CD4-positive, alpha-beta T cell treated with Interleukin-17A for 1 hour (primary cell): ENCODE data around the gene BST1.
"Not testable (repeated sequence)": the region's sequence is repeated elsewhere in the genome, so short reads cannot be mapped to it uniquely, and the experiment has no call there.

Experiments used
- DNase-seq: peaks from one replicate; pipeline ENCODE4 v3.0.0-alpha.2; 2020

Gene BST1

DNA sequence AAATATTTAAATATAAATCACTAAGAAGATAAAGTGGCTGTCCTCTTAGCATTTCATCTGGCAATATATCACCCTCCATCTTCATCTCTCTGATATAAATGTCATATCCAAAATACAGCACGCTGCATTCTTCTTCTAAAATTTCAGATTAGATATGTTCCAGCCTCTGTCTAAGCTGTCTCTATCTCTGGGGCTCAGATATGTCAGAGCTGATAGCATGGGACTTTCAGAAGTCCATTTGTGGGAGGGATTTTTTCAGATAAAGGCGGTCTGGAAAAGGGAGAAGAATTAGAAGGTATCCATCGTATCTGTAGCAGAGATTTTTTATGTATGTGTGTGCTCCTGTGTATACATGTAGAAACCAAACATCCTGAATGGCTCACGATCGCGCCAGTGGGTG, 50.2 kb downstream of the BST1 start:
- no peak for DNase-seq

DNA sequence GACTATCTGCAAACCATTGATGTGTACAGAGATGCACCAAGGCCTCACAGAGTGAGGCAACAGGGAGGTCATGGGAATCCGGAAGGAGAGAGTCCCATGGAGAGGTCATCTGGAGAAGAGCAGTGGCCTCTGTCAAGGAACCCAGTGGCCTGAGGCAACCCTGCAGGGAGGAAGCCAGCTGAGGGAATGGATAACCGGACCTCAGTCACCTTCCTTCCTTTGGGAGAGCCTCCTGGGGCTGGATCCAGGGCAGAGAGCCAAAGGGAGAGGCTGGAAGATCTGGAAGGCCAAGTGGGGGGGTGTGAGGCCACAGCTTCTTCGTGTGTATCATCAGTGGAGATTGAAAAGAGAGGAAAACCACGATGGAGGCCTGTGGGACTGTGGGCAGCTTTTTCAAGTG, 50.9 kb downstream of the BST1 start:
- DNase-seq = no peak

DNA sequence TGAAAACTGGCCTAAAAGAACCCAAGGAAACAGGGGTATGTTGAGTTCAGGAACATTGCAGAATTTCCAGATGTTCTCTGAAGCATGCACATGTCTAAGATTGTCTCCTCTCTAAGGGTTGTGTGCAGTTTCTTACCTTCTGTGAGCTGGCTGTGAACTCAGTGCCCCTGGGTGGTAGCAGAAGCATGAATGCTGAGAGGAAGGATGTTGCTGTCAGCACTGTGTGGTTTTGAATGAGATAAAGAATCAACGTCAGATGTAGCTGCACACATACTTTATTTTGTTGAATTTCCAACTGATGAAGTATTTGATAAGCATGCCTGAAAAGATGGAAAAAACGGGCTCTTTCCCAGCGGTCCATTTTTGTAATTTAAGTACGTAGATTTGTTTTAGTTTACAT, 51.5 kb downstream of the BST1 start:
- DNase-seq = peak; percentile 54

DNA sequence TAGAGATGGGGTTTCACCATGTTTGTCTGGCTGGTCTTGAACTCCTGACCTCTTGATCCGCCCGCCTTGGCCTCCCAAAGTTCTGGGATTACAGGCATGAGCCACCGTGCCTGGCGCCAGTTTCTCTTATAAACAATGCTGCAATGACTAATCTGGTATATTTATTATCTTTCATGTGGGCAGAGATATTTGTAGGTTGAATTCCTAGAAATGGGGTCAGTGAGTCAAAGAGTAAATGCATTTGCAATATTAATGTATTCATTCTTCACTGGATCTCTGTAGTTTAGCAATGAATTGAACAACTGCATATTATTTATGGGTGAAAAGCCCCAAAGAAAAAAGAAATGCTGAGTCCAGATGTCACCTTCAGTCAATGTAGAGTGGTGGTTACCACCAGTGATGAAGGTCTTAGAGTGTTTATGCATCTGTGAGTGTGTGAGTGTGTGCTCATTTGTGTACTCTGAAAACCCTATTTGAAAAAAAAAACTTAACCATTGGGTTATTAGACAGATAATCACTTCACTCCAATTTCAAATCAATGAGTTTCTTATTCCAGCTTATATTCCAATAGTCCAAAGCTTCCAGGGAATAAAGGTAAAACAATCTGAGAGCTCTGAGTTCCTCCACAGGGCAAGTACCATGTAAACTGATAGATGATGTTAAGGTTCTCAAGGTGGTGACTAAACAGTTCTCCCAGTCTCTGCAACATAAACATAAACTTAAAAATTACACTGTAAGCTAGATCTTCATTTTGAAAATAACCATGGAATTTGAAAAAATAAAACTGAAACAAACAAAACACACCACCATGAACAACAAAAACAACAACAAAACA, 52.7 kb downstream of the BST1 start:
- peak; percentile 11 for DNase-seq

DNA sequence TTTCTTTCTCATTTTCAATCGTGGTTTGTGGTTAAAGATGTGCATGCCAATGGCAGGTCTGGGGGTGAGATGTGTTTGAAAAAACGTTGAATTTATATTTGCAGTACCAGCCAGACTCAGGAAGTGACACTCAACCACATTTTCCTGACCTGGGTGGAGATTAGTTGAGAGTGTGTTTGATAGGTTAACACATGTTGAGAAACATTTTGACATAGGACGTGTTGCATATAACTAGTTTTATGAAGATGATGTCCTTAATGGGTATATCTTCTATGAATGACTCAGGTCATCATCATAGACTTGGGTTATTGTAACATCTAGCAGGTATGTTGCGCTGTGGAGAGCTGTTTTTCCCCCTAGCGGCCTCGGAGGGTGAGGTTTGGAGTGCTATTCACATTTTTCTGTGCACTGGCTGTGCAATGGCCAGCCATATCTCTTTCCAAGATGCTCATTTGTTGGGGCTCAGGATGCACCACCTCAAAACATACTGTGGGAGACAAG, 53.5 kb downstream of the BST1 start:
- peak; percentile 89 for DNase-seq

DNA sequence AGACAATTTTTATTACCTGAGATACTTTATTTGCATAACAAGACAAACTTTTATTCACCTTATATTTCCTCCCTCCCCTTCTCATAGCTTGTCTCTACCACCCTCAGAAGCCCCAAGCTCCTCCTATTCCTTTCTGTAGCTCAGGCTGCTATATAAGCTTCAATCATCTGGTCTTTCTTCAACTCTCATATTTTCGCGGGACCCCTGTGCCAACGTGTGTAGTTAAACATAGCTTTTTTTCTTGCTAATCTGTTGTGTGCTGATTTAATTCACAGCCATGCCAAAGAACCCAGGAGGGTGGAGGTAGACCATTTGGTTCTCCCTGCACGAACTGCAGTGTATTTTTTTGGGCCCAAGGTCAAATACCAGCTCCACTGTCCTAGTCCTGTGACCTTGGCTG, 54.2 kb downstream of the BST1 start:
- DNase-seq = no peak

DNA sequence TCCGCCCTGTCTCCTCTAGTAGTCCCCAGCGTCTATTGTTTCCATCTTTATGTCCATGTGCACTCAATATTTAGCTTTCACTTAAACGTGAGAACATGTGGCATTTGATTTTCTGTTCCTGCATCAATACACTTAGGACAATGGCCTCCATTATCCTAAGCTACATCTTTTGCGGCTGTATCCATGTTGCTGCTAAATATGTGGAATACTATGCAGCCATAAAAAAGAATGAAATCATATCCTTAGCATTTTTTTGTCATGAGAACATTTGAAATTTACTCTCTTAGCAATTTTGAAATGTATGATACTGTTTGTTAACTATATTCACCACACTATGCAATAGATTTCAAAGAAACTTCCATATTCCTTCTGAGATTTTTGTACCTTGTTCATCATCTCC, 55.4 kb downstream of the BST1 start:
- no peak for DNase-seq

DNA sequence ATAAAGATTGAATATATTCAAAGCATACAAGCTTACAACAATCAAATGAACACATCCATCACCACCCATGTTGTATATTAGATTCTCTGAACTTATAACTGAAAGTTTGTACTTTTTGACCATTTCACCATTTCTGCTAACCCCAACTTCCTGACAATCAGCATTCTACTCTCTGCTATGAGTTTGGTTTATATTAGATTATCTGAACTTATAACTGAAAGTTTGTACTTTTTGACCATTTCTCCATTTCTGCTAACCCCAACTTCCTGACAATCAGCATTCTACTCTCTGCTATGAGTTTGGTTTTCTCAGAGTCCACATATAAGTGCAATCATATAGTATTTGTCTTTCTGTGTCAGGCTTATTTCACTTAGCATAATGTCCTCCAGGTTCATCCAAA, 59.6 kb downstream of the BST1 start:
- DNase-seq = not testable (repeated sequence)

DNA sequence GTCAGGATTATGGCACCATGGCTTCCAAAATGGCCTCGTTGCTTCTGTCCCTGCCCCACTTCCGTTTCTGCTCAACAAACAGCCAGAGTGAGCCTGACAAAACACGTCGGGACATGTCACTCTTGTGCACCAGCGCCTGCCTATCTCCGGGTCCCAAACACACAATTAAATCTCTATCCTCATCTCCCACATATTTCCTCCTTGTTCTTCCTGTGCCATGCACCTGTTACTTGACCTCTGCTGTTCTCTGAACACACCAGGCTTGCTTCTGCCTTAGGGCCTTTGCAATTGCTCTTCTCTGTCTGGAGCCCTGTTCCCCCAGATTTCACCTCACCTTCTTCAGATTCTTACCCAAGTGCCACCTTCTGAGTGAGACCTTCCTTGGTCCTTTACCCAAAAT, 62.5 kb downstream of the BST1 start:
- DNase-seq = no peak

DNA sequence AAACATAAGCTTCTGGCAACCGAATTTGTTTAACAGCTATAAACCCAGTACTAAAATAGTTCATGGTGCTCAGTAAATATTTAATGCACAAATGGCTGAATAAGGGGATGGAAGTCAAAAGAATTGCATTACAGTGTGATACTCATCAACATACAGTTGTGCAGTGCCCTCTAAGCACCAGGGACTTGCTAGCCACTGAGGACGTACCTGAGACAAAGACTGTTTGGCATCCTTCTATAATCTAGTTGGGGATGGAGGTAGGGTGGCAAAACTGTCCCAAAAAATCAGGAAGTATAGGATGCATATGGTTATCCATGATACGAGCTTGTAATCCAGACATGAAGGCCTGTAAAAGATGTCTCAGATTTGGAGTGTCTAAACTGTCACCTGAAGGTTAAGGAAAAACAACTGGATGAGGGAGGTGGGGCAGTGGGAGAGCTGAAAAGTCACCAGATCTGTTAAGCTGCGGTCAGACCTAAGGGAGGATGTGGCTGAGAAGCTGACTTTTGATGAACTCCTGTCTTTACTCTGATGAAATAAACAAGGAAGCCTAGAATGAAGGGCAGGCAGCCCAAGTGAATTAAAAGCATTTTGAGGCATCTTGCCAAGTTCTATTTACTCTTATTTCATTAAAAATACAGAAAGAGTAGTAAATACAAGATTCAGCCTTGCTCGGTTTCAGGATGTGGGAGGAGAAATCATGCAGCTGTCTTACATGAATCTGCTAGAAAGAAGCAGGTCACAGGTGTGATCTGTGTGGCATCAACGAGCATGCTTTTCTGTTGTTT, 63.2 kb downstream of the BST1 start:
- DNase-seq = peak; percentile 66

DNA sequence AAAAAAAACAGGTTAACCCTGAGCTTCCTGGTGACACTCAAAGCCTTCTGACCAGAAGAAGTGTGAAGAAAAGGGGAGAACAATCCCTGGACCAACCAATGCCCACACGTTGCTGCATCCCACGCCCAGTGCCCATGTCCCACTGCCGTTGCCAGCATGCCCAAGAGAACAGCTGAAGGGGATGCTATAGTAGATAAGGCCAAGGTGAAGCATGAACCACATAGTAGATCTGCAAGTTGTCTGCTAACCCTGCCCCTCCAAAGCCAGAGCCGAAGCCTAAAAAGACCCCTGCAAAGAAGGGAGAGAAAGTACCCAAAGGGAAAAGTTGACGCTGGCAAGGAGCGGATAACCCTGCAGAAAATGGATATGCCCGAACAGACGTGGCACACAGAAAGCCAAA, 64.0 kb downstream of the BST1 start:
- DNase-seq = no peak

DNA sequence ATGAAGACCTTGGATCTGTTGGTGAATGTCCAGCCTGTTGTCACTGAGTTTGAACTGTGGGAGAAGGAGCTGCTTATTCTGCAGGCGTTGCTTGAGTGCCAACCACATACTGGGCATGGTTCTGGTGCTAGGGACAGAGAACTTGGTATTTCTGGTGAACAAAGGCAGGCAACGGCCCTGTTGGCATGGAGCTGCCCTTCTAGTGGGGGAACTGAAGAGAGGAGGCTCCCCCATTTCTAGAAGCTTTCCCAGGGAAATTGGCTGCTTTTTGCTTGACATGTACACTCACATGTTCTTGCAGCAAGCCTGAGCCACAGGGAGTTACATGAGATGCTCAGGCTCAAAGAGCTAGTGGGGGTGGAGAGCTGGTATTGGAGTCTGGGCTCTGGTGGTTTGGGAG, 66.3 kb downstream of the BST1 start:
- no peak for DNase-seq

DNA sequence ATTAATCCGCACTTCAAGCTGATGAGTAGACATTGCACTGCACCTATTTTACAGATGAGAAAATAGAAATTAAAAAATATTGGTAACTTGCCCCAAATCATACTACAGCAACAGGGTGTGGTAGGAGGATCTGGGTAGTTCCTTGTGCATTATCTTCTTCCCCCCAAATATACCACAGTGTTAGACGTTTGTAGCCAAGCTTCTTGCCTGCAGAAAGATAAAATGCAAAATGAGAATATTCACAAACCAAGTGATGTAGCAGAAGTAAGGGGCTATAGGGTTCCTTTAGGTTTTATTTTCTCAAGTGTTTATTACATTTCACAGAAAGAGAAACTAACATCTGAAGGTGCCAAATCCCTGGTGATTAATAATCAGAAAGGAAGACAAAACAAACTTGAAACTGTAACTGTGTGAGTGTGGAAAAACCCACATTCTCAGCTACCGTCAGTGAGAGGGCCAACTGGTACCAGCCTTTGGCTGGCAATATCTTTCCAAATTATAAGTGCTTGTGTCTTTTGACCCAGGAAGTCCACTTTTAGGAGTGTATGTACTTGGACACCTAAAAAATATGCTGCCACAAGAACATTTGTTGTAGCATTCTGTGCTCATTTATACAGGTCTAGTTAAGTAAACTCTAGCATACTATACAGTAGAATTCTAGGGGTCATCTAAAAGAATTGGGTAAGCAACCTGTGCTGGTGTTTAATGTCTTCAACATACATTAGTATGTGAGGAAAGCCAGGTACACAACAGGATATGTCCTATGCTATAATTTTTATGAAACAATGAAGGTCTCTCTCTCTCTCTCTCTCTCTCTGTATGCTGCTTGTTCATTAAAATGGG, 68.6 kb downstream of the BST1 start:
- peak; percentile 22 for DNase-seq

DNA sequence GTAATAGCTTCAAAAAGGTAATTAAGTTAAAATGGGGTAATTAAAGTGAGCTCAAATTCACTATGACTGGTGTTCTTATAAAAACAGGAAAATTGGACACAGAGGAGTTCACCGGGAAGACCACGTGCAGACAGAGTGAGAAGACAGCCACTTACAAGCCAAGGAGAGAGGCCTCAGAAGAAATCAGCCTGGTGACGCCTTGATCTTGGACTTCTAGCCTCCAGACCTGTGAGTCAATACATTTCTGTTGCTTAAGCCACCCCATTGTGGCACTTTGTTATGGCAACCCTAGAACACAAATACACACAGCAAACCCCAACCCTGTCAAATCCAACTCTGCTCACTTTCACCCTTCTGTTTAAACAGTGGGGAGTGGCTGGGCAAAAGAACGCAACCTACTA, 71.2 kb downstream of the BST1 start:
- DNase-seq = no peak

DNA sequence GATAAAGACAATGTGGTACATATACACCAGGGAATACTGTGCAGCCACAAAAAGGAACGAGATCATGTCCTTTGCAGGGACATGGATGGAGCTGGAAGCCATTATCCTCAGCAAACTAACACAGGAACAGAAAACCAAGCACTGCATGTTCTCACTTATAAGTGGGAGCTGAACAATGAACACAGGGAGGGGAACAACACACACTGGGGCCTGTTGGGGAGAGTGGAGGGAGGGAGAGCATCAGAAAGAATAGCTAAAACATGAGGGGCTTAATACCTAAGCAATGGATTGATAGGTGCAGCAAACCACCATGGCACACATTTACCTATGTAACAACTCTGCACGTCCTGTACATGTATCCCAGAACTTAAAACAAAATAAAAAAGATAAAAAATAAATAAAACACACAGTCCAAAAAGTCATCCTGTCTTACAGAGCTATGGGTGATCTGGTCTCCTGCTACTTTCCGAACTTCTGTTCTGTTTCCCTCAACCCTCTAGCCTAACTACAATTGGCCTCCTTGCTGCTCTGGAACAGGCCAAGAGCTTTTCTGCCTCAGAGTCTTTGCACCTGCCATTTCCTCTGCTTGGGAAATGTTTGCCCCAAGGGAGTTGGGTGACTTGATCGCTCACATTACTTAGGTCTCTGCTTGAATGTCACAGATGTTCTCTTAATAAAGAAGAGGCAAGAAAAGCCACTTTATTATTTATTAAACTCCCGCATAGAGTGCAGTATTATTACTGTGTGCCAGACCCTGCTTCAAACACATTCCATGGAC, 74.2 kb downstream of the BST1 start:
- DNase-seq = no peak

DNA sequence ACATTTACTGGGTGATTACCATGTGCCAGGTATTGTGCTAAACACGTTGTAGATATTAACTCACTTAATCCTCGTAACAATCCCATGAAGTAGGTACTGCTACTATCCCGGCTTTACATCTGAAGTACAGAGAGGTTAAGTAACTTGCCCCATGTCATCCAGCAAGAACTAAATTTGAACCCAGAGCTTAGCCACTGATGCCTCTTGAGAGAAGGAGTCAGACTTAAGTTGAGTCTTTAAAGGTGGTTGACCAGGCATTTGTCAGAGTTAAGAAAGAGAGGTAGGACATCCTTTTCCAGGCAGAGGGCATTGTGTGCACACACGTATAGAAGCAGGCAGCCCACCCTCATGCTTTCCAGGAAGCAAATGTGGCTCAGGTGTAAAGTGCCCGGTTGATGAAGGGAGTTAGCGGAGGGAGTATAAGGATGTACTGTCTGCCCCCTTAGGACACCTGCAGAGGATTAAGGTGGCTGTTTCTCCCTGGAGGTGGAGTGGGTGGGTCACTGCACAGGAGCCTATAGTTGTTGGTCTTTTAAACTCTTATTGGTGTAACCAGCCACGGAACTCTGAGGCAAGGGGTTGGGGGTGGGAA, 74.9 kb downstream of the BST1 start:
- no peak for DNase-seq

DNA sequence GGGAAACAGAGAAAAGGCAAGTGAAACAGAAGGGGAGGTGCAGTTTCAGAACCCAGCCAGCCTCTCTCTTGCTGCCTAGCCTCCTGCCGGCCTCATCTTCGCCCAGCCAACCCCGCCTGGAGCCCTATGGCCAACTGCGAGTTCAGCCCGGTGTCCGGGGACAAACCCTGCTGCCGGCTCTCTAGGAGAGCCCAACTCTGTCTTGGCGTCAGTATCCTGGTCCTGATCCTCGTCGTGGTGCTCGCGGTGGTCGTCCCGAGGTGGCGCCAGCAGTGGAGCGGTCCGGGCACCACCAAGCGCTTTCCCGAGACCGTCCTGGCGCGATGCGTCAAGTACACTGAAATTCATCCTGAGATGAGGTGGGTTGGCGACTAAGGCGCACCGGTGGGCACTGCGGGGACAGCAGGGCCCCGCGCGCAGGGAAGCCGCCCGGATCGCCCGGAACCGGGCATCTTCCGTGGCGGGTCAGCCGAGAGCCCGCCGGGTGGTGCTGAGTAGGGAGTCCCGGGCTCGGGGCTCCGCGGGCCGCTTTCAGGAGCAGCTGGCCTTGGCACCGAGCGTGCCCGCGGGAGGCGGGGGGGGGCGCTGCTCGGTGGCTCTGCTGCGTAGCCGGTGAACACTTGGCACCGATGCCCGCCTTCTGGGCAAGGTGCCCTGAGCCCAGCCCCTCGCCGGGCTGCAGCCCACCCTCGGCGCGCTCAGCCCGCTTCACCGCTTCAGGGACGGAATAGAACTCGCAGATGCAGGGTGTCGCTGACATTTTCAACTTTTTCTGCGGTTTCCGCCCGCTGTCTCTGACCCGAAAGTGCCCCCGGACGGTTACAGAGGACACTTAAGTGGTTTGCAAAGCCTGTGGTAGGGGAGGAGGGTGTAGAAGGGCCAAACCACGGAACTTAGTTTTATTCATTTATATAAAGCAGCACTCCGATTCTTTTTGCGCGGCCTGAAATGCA, 75.7 kb downstream of the BST1 start, which contains the start of gene CD38:
Gene CD38 (plus strand): TSS at position 40 of the 953 bp plus-strand sequence. CDS start 87 bp downstream, at position 127.
- DNase-seq = peak; percentile 60

DNA sequence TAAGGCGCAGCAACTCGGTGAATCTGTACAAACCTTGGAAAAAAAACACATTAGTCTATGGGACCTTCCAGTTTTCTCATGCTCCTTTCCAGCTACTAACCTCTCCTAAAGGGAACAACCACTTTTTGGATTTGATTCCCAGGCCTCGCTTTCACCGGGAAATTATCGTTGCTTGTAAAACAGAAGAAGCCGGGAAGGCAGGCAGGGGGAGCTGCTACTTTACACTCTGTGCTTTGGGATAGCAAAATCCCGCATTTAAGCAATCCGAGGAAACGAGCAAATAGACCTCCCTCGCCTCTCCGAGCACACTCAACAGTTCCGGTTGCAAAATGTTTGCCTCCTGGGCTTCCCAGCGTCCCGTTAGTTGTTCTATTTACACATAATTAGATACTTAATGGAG, 76.4 kb downstream of the BST1 start:
- no peak for DNase-seq

DNA sequence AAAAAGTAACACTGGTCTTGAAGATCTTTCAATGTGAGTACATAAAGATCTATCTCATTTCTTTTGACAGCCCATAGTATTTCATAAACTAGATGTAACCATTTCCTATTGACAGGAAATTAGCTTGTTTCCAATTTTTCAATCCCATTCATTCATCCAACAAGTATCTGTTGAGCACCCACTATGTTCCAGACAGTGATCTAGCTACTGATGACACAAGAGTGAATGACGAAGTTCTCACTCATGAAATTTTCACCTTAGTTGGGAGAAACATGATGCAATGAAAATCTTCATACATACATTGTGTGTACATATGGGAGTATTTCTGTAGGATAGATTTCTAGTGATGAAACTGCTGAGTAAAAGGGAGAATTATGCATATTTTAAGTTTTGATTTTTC, 76.9 kb downstream of the BST1 start:
- DNase-seq = no peak

DNA sequence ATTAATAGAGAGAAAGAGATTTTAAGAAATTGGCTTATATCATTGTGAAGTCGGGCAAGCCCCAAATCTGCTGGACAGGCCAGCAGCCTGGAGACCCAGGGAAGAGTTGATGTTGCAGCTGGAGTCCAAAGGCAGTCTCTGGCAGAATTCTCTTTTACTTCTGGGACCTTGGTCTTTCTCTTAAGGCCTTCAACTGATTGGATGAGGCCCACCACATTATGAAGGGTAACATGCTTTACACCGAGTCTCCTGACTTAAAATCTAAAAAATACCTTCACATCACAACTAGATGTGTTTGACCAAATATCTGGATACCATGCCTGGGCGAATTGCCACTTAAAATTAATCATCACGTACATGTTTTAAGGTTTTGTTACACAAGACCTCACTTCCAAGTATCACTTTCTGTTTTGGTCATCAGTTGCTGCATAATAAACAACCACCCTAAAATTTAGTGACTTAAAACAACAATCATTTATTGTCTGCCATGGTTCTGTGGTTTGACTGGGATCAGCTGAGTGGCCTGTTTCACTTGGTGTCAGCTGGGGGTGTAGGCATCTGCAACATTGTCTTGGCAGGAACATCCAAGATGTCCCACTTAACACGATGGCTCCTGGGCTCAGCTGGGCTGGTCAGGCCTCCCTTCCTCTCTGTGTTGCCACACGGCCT, 78.7 kb downstream of the BST1 start:
- peak; percentile 28 for DNase-seq
